Measurements from ENCODE around the gene ZBTB16. TPM values are rescaled to one million over a fixed set of nuclear protein-coding genes. Genes with fewer than 3 reads are reported as not detected.

The ZBTB16 gene
- total and polyA plus RNA-seq, 2 donors (not counting 3 experiments of a cell fraction or from before 2014, with no cell fraction given) = 9.8 to 20.3 TPM

DNA sequence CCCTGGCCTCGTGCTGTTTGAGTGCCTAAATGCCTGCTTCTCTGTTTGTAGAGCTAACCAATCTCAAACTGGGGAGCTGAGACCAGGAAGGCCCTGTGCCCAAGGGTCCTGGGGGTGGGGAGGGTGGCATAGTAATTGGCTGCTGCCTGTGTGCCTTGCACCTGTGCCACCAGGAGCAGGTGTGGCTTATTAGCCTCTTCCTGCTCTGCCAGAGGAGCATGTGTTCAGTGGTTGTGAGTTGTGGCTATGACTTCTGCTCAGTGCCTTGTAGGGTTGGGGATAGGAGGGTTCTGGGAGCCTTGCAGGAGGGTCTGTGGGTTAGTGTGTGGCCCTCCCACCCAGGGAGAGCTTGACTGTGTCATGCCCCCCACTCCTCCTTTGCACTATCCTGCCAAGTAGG is 109.2 kb downstream of the ZBTB16 start:
- H4K20me1 ChIP-seq (replicated peaks; ENCODE audit: control insufficient read depth, extremely low read depth, insufficient read depth, low read length) = no peaks in the 10 kb centered on the region
- POLR2A ChIA-PET = no interaction called here
- H2AFZ ChIP-seq (ENCODE audit: low read depth, low read length) = no peak overlapping the region
- FAIRE-seq (no peak), DNase-seq (ENCODE audit: low read depth, low spot score) (no peak)
- no peaks in the 10 kb centered on the region for H3K27me3 ChIP-seq (ENCODE audit: control insufficient read depth in 2 of 2, insufficient read depth in 2 of 2, low read length in 2 of 2)
- H3K9ac ChIP-seq (replicated peaks; ENCODE audit: extremely low read depth, insufficient read depth, low read length) = no peak overlapping the region
- no peak overlapping the region for H3K27ac ChIP-seq (ENCODE audit: insufficient read depth, low read depth, low read length)
- CTCF ChIA-PET = interaction anchor here (2.6 kb wide), 1 partner anchor 11 kb away, joined by 18 read pairs; no protein-coding TSS in a partner anchor
- H3K4me2 ChIP-seq (ENCODE audit: insufficient read depth, low read length) = no peak overlapping the region
- peaks cover 4% of the 10 kb centered on the region for H3K79me2 ChIP-seq (ENCODE audit: control insufficient read depth, insufficient read depth, low read length)
- no TSS peak for BruUV-seq (replicated peaks)
- H3K9me1 ChIP-seq (replicated peaks; ENCODE audit: control insufficient read depth, extremely low read depth, insufficient read depth, low read length) = no peaks in the 10 kb centered on the region
- dilution Hi-C loops (cut with MboI; ENCODE audit: extremely low pct_ligation_motif_present, low sequenced_read_pairs) = no loop called here
- no peak overlapping the region for H3K4me3 ChIP-seq (replicated peaks in 1 of 3; ENCODE audit: insufficient read depth in 1 of 3, low read depth in 1 of 3, low read length in 3 of 3)
- H3K4me1 ChIP-seq (ENCODE audit: control insufficient read depth, extremely low read depth, insufficient read depth, low read length) = peaks cover 61% of the 10 kb centered on the region
- no peaks in the 10 kb centered on the region for H3K36me3 ChIP-seq (ENCODE audit: control insufficient read depth in 2 of 2, extremely low read depth in 1 of 2, insufficient read depth in 2 of 2, low read length in 2 of 2)
- intact Hi-C loops (cut with micrococcal nuclease) = loop anchor here (10.0 kb wide), 1 partner anchor 784 kb away; the partner anchor contains the start of gene ANKK1
- TF ChIP-seq MYC (IDR thresholded peaks at IDR 0.05; ENCODE audit: low read depth, low read length) (no peak), POLR2AphosphoS5 (IDR thresholded peaks at IDR 0.05; ENCODE audit: insufficient read depth, low read depth, low read length) (no peak), FOS (IDR thresholded peaks at IDR 0.05; ENCODE audit: borderline replicate concordance, insufficient read depth, low read length) (no peak), JUN (IDR thresholded peaks at IDR 0.05; ENCODE audit: borderline replicate concordance, insufficient read depth, insufficient read length, low read depth) (no peak), GATA2 (IDR thresholded peaks at IDR 0.05; ENCODE audit: insufficient read depth, insufficient read length, low read depth, low read length) (no peak), EZH2 (IDR thresholded peaks at IDR 0.05; ENCODE audit: borderline replicate concordance, low read depth, low read length, severe bottlenecking) (no peak), POLR2A (IDR thresholded peaks at IDR 0.05; ENCODE audit: low read depth, low read length) (no peak)
- TF ChIP-seq, protein P1, sequence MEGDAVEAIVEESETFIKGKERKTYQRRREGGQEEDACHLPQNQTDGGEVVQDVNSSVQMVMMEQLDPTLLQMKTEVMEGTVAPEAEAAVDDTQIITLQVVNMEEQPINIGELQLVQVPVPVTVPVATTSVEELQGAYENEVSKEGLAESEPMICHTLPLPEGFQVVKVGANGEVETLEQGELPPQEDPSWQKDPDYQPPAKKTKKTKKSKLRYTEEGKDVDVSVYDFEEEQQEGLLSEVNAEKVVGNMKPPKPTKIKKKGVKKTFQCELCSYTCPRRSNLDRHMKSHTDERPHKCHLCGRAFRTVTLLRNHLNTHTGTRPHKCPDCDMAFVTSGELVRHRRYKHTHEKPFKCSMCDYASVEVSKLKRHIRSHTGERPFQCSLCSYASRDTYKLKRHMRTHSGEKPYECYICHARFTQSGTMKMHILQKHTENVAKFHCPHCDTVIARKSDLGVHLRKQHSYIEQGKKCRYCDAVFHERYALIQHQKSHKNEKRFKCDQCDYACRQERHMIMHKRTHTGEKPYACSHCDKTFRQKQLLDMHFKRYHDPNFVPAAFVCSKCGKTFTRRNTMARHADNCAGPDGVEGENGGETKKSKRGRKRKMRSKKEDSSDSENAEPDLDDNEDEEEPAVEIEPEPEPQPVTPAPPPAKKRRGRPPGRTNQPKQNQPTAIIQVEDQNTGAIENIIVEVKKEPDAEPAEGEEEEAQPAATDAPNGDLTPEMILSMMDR (IDR thresholded peaks at IDR 0.05; ENCODE audit: extremely low read depth in 1 of 2, insufficient read depth in 1 of 2, low read depth in 1 of 2, low read length in 2 of 2) = no peak
- TF ChIP-seq, protein P2, sequence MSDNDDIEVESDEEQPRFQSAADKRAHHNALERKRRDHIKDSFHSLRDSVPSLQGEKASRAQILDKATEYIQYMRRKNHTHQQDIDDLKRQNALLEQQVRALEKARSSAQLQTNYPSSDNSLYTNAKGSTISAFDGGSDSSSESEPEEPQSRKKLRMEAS (IDR thresholded peaks at IDR 0.05; ENCODE audit: insufficient read depth, insufficient read length) = no peak
- H3K9me3 ChIP-seq (replicated peaks; ENCODE audit: control insufficient read depth, insufficient read depth, low read length) = no peaks in the 10 kb centered on the region

Measured in endothelial cell of umbilical vein (primary cell).